Measurements from ENCODE around the gene CASZ1.
A peak's percentile ranks its signal among the peaks of the same experiment; 100 is the strongest.

Gene CASZ1

GRCh38 chr1:10823000-10823401, 26.6 kb upstream of the CASZ1 start:
- DNase-seq = peak in 17 of 51 donors; percentile 1 to 34 (median 10)

- no peak for DNase-seq
These were observed 24.9 kb upstream of the CASZ1 start for GRCh38 chr1:10821388-10821787.

- no peak for DNase-seq
These were observed 24.0 kb upstream of the CASZ1 start for GRCh38 chr1:10820422-10820821.

- DNase-seq = no peak
These were observed 22.9 kb upstream of the CASZ1 start for GRCh38 chr1:10819198-10819901.

- no peak for DNase-seq
These were observed 22.1 kb upstream of the CASZ1 start for GRCh38 chr1:10818262-10819197.

GRCh38 chr1:10816743-10817369, 20.4 kb upstream of the CASZ1 start:
- no peak for DNase-seq

- no peak for DNase-seq
These were observed 19.8 kb upstream of the CASZ1 start for GRCh38 chr1:10816233-10816632.

GRCh38 chr1:10815858-10816195, 19.4 kb upstream of the CASZ1 start:
- no peak for DNase-seq

- DNase-seq = no peak
These were observed 18.8 kb upstream of the CASZ1 start for GRCh38 chr1:10814976-10815857.

GRCh38 chr1:10814312-10814711, 17.9 kb upstream of the CASZ1 start:
- DNase-seq = no peak

- no peak for DNase-seq
These were observed 17.4 kb upstream of the CASZ1 start for GRCh38 chr1:10813799-10814198.

- no peak for DNase-seq
These were observed 16.0 kb upstream of the CASZ1 start for GRCh38 chr1:10812387-10812915.

- no peak for DNase-seq
These were observed 12.0 kb upstream of the CASZ1 start for GRCh38 chr1:10808441-10808840.

GRCh38 chr1:10806966-10807365, 10.5 kb upstream of the CASZ1 start:
- no peak for DNase-seq

GRCh38 chr1:10803971-10804820, 7.8 kb upstream of the CASZ1 start:
- no peak for DNase-seq

- no peak for DNase-seq
These were observed 6.7 kb upstream of the CASZ1 start for GRCh38 chr1:10802944-10803715.

GRCh38 chr1:10800778-10801177, 4.3 kb upstream of the CASZ1 start:
- DNase-seq = no peak

GRCh38 chr1:10799726-10800125, 3.3 kb upstream of the CASZ1 start:
- DNase-seq = no peak

- DNase-seq = no peak
These were observed 997 bp downstream of the CASZ1 start for GRCh38 chr1:10795276-10796021.
